NCI-H460 (cell line): Measurements from ENCODE around the gene GIGYF2. TPM values are rescaled to one million over a fixed set of nuclear protein-coding genes. Genes with fewer than 3 reads are reported as not detected.
"Not testable (repeated sequence)": the region's sequence is repeated elsewhere in the genome, so short reads cannot be mapped to it uniquely, and the experiment has no call there.

Experiments used
- DNase-seq: peaks from one replicate; pipeline ENCODE4 v3.0.0-alpha.2; 2016; ENCODE audit warnings: low read depth; ENCODE audit errors: extremely low read depth
- small RNA-seq, 2 experiments: library from RNA; depleted of rRNA; stranded (forward); fragments of <200 nt; gene quantifications; one replicate each; pipeline ENCODE3, GENCODE V24; 2014
- total RNA-seq: library from RNA; depleted of rRNA; stranded (reverse); fragments of >200 nt; shearing (Covaris generic); gene quantifications from 2 replicates; pipeline ENCODE4 v1.2.3, GENCODE V29; 2014; rRNA removed

The GIGYF2 gene
- total RNA-seq, 1 experiment from 2014 or later, result 64.3 TPM

DNA sequence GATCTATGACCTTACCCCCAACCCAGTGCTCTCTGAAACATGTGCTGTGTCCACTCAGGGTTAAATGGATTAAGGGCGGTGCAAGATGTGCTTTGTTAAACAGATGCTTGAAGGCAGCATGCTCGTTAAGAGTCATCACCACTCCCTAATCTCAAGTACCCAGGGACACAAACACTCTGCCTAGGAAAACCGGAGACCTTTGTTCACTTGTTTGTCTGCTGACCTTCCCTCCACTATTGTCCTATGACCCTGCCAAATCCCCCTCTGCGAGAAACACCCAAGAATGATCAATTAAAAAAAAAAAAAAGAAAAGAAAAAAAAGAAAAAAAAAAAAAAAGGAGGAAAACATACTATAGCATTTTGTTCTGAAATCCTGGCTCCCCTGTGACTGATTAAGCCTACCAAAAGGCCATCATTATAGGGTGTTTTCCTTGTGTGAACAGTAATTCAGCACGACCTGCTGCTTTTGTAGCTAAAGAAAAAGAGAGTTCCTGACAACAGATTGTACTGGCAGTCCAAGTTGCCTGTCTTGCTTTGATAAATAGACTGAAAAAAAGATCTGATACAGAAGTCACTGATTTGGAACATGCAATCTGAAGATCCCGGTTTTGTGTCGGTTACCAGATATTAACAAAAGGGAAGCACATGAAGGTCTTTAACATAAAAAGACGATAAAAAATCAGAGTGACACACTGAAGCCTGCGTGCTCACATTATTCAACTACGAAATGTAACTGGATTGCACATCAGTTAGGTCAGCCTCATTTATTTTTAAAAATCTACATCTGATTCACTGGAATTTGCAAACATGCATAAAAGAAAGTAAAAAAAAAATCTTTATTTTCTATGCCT is 210.0 kb downstream of the GIGYF2 start:
- not testable (repeated sequence) for DNase-seq

DNA sequence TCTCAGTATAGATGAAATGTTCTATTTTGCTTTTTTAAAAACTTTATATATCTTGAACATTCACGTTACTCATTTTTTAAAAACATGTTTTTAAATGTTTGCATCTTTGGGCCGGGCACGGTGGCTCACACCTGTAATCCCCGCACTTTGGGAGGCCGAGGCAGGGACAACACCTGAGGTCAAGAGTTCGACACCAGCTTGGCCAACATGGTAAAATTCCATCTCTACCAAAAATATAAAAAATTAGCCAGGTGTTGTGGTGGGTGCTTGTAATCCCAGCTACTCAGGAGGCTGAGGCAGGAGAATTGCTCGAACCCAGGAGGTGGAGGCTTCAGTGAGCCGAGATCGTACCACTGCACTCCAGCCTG is 210.6 kb downstream of the GIGYF2 start:
- not testable (repeated sequence) for DNase-seq

DNA sequence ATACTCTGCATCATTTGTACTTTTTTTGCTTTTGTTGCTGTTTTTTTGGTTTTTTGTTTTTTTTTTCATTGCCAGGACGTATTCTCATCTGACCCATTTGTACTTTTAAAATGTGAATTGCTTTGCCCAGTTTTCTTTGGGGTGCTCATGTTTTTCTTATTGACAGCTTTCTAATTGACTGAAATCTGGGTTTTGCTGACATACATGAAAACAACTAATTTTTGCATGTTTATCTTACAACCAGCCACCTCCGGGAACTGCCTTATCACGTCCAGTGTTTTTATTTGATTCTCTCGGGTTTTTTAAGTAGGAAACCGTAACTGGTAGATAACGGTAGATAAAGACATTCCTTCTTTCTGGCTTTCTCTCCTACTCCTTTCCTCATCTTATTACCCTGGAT is 211.6 kb downstream of the GIGYF2 start:
- no peak for DNase-seq

Small RNA genes lying within 50 kb of the gene (small RNA-seq; reads per million reads assigned to genes)
- 0 reads per million in 2 experiments for gene RF00019
- gene RN7SL359P, result 0.48 to 8.3 reads per million in 2 experiments
- gene RNU6-107P, result 0 reads per million in 2 experiments

Other genes starting within 250 kb of the GIGYF2 start
- gene ALPI, start 241.2 kb upstream of the GIGYF2 start, total RNA-seq, result not detected in 2 replicates
- gene ECEL1, start 209.5 kb upstream of the GIGYF2 start, total RNA-seq, result 2.0 and 2.8 TPM in 2 replicates
- gene PRSS56, start 176.9 kb upstream of the GIGYF2 start, total RNA-seq, result not detected in 2 replicates
- gene CHRND, start 171.2 kb upstream of the GIGYF2 start, total RNA-seq, result 0.05 TPM in 1 of 2 replicates, not detected in the other
- gene CHRNG, start 157.6 kb upstream of the GIGYF2 start, total RNA-seq, result not detected in 2 replicates
- gene TIGD1, start 146.8 kb upstream of the GIGYF2 start, total RNA-seq, result 17.6 and 17.7 TPM in 2 replicates
- gene EIF4E2, start 146.6 kb upstream of the GIGYF2 start, total RNA-seq, result 59.7 and 67.1 TPM in 2 replicates
- gene EFHD1, start 63.7 kb upstream of the GIGYF2 start, total RNA-seq, result 0.10 TPM in 1 of 2 replicates, not detected in the other
- gene KCNJ13, start 79.2 kb downstream of the GIGYF2 start, total RNA-seq, result 0.30 TPM in 1 of 2 replicates, not detected in the other
- gene SNORC, start 172.9 kb downstream of the GIGYF2 start, total RNA-seq, result 2.8 and 3.1 TPM in 2 replicates